OCI-LY3 (cell line): ENCODE measurements around the gene DPF3.

Experiments used
- H2AFZ ChIP-seq: fragments of 200-600, 300-600 bp; shearing (Covaris generic); 2 replicates; pipeline ENCODE4 v1.6.0; 2014; ENCODE audit warnings: antibody characterized with exemption, low read depth, low read length
- H3K27ac ChIP-seq: fragments of 200-600, 300-600 bp; sonication (generic); 2 replicates; pipeline ENCODE4 v1.5.1; 2014; ENCODE audit warnings: mild to moderate bottlenecking, low read length, moderate library complexity, mixed read lengths
- H3K27me3 ChIP-seq: fragments of 200-600, 300-600 bp; sonication (generic); 2 replicates; pipeline ENCODE4 v1.6.1; 2014; ENCODE audit warnings: low read depth, low read length, mixed read lengths
- H3K36me3 ChIP-seq: fragments of 200-600, 300-600 bp; sonication (generic); replicated peaks from 2 replicates; pipeline ENCODE3; 2014; ENCODE audit warnings: low read depth, low read length, mixed read lengths
- H3K4me1 ChIP-seq: fragments of 300-600, 200-600 bp; sonication (generic); 2 replicates; pipeline ENCODE4 v1.6.1; 2014; ENCODE audit warnings: low read length, mixed read lengths
- H3K4me2 ChIP-seq: fragments of 200-600, 300-600 bp; sonication (generic); 2 replicates; pipeline ENCODE4 v1.6.1; 2014; ENCODE audit warnings: low read length, mixed read lengths
- H3K4me3 ChIP-seq: fragments of 300-600, 200-600 bp; sonication (generic); 2 replicates; pipeline ENCODE4 v1.5.1; 2014; ENCODE audit warnings: antibody characterized with exemption, mild to moderate bottlenecking, low read length, moderate library complexity
- H3K79me2 ChIP-seq: fragments of 300-600, 200-600 bp; shearing (Covaris generic); 2 replicates; pipeline ENCODE4 v1.6.1; 2014; ENCODE audit warnings: mild to moderate bottlenecking, low read length, mixed read lengths
- H3K9ac ChIP-seq: fragments of 300-600, 200-600 bp; shearing (Covaris generic); 2 replicates; pipeline ENCODE4 v1.6.0; 2014; ENCODE audit warnings: mild to moderate bottlenecking, low read length, moderate library complexity
- H3K9me3 ChIP-seq: fragments of 200-600, 300-600 bp; shearing (Covaris generic); 2 replicates; pipeline ENCODE4 v1.6.1; 2014; ENCODE audit warnings: low read length, mixed read lengths; ENCODE audit not compliant: insufficient read depth
- H4K20me1 ChIP-seq: fragments of 200-600, 300-600 bp; sonication (generic); 2 replicates; pipeline ENCODE4 v1.6.1; 2016; ENCODE audit warnings: low read length, mixed read lengths; ENCODE audit not compliant: insufficient read depth
- EZH2phosphoT487 ChIP-seq: fragments of 200-600 bp; shearing (Covaris generic); IDR thresholded peaks from 2 replicates; pipeline ENCODE4 v1.6.1; 2018; ENCODE audit warnings: antibody characterized with exemption, mixed run types, low read depth
- TF ChIP-seq, protein P1 (sequence below): fragments of 200-600, 300-600 bp; sonication (generic); IDR thresholded peaks from 2 replicates; pipeline ENCODE4 v1.5.1; 2014; ENCODE audit warnings: antibody characterized with exemption, low read length, low read depth

The DPF3 gene

GRCh38 chr14:72786378-72787350, 107.2 kb downstream of the DPF3 start:
- H3K4me3 ChIP-seq, result no peak overlapping the region
- H3K9me3 ChIP-seq, result no peaks in the 10 kb centered on the region
- peaks cover 79% of the 10 kb centered on the region for H3K4me1 ChIP-seq
- H3K79me2 ChIP-seq, result peaks cover 49% of the 10 kb centered on the region
- peaks cover 16% of the 10 kb centered on the region for H3K36me3 ChIP-seq
- TF ChIP-seq EZH2phosphoT487, result no peak
- TF ChIP-seq, protein P1, sequence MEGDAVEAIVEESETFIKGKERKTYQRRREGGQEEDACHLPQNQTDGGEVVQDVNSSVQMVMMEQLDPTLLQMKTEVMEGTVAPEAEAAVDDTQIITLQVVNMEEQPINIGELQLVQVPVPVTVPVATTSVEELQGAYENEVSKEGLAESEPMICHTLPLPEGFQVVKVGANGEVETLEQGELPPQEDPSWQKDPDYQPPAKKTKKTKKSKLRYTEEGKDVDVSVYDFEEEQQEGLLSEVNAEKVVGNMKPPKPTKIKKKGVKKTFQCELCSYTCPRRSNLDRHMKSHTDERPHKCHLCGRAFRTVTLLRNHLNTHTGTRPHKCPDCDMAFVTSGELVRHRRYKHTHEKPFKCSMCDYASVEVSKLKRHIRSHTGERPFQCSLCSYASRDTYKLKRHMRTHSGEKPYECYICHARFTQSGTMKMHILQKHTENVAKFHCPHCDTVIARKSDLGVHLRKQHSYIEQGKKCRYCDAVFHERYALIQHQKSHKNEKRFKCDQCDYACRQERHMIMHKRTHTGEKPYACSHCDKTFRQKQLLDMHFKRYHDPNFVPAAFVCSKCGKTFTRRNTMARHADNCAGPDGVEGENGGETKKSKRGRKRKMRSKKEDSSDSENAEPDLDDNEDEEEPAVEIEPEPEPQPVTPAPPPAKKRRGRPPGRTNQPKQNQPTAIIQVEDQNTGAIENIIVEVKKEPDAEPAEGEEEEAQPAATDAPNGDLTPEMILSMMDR, result no peak
- no peak overlapping the region for H3K4me2 ChIP-seq
- H2AFZ ChIP-seq, result no peak overlapping the region
- no peaks in the 10 kb centered on the region for H4K20me1 ChIP-seq
- no peak overlapping the region for H3K27ac ChIP-seq
- H3K27me3 ChIP-seq, result no peaks in the 10 kb centered on the region
- H3K9ac ChIP-seq, result no peak overlapping the region

GRCh38 chr14:72783741-72784140, 110.2 kb downstream of the DPF3 start:
- Histone ChIP-seq H4K20me1 (no peaks in the 10 kb centered on the region), H3K27ac (peak overlapping the region; percentile 9; the same call in 1 of the 2 replicates), H3K4me1 (peaks cover 69% of the 10 kb centered on the region), H2AFZ (no peak overlapping the region), H3K9ac (no peak overlapping the region), H3K27me3 (no peaks in the 10 kb centered on the region), H3K36me3 (peaks cover 28% of the 10 kb centered on the region), H3K9me3 (no peaks in the 10 kb centered on the region), H3K4me3 (no peak overlapping the region), H3K4me2 (peak overlapping the region; percentile 42), H3K79me2 (peaks cover 36% of the 10 kb centered on the region)
- no peak for TF ChIP-seq EZH2phosphoT487
- TF ChIP-seq, protein P1, result no peak

GRCh38 chr14:72782817-72783216, 111.1 kb downstream of the DPF3 start:
- Histone ChIP-seq H3K27ac (no peak overlapping the region), H4K20me1 (no peaks in the 10 kb centered on the region), H3K36me3 (peaks cover 33% of the 10 kb centered on the region), H3K4me3 (no peak overlapping the region), H3K4me1 (peaks cover 61% of the 10 kb centered on the region), H2AFZ (no peak overlapping the region), H3K27me3 (no peaks in the 10 kb centered on the region), H3K79me2 (peaks cover 40% of the 10 kb centered on the region), H3K4me2 (no peak overlapping the region), H3K9me3 (peaks cover 4% of the 10 kb centered on the region; the same call in 1 of the 2 replicates), H3K9ac (no peak overlapping the region)
- TF ChIP-seq, protein P1, result no peak
- TF ChIP-seq EZH2phosphoT487, result no peak
